Dedifferentiated amniotic fluid mesenchymal stem cell (primary cell): ENCODE data around the gene SASH1.

ENCODE experiments used
- DNase-seq: peaks from one replicate; pipeline ENCODE4 v3.0.0-alpha.2; 2016; ENCODE audit errors: extremely low spot score

SASH1 gene

GRCh38 chr6:148342350-148343046, at the start of gene SASH1:
Gene SASH1, plus strand, starts transcription at chr6:148342838. Its CDS starts 230 bp downstream, at chr6:148343068.
- peak; percentile 42 for DNase-seq

DNA sequence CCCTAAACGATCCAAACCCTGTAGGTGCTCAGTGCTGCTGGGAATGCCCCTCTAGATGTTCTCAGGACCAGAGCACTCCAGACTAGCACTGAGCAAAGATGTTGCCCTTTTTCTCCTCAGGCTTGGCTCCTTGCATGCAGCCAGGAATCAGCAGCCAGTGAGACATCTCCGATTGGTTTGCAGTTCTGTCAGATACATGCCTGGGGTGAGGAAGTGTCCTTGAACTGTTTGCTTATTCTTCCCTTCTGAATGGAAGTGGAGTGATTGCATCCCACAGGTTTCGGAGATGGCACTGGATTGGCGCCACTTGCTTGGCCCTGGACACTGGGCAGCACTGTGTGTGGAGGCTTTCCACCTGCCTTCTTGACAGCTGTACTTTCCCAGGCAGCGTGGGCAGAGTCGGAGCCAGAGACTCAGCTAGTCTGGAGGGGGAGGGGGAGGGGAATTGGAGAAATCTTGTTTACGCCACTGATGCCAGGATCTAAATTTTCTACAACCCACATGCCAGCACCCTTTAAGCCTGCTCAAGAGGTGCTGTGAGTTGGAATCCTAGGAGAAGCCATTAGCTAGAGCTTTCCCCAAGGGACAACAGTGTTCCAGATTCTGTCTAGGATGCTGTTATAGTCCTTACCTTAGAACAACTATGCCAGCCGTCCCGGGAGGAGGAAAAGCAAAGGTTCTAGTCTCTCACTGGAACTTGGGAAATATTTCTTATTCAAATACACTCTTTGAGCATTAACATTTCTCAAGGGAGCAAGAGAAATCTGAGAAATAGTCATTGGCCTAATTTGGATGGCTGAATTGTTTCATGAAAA, 49.2 kb upstream of the SASH1 start:
- no peak for DNase-seq

DNA sequence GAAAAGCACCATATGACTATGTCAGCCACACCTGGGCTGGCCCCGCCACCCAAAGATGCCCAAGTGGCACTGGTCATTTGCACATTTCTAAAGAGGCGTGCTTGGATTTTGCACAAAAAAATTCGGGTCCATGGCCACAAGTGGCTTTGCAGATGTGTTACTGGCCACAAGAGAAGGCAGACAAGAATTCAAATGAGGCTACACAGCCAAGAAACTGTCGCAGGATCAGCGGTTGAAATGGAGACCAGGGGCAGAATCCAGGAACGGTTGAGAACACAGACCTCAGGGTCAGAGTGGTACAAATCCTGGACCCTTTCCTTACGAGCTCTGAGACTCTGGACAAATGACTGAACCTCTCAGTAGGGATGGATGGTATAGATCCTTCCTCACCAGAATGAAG, 48.6 kb upstream of the SASH1 start:
- DNase-seq: no peak

- DNase-seq: no peak
These were observed 47.3 kb upstream of the SASH1 start for GRCh38 chr6:148295261-148295887.

DNA sequence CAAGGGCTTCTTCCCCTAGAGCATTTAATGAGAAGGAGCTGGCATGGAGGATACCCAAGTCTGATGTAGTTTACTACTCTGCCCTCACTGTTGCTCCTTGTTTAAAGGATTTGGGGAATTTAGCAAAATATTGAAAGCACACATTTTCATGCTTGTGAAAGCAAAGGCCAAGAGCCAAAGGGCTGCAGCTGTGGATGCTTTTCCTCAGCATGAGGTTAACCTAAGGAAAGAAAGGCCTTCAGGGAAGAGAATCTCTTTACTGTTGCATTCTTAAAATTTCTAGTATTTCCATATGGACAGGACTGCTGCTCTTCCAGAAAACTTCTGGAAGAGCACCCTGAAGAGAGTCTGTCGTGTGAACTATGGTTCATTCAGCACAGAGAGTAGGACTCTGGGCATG, 45.9 kb upstream of the SASH1 start:
- DNase-seq: no peak

DNA sequence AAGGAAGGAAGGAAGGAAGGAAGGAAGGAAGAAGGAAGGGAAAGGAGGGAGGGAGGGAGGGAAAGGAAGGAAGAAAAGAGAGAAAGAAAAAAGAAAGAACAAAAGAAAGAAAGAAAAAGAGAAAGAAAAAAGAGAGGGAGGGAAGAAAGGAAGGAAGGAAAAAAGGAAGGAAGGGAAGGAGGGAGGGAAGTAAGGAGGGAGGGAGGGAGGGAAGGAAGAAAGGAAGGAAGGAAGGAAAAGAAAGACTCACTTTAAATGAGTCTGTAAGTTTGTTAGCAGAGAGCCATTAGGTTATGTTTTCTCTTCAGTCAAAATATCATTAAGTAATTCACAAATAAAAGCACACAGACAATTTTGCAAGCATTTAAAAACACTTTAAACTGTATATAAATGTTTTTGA, 44.0 kb upstream of the SASH1 start:
- DNase-seq: no peak

DNA sequence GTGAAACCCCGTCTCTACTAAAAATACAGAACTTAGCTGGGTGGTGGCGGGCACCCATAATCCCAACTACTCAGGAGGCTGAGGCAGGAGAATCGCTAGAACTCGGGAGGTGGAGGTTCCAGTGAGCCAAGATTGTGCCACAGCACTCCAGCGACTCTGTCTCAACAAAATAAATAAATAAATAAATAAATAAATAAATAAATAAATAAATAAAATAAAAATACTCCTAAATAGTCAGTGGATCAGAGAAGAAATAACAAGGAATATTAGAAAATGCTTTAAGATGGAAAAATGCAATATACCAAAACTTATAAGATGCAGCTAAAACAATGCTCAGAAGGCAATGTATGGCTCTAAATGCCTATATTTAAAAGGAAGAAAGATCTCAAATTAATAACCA, 39.0 kb upstream of the SASH1 start:
- DNase-seq: no peak

DNA sequence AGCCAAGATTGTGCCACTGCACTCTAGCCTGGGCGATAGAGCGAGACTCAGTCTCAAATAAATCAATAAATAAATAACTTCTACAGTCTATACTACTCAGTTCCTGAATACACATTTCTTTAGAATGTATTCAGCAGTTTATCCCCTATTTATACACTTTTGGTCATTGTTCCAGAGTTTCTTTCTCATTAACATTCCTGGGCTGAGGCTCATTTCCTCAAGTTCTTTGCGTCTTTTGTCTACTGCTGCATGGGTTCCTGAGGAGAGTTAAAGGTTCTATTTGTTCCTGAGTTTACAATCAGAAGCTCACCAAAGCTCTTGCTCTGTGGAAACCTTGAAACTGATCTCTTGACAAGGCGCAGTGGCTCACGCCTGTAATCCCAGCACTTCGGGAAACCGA, 37.7 kb upstream of the SASH1 start:
- no peak for DNase-seq

DNA sequence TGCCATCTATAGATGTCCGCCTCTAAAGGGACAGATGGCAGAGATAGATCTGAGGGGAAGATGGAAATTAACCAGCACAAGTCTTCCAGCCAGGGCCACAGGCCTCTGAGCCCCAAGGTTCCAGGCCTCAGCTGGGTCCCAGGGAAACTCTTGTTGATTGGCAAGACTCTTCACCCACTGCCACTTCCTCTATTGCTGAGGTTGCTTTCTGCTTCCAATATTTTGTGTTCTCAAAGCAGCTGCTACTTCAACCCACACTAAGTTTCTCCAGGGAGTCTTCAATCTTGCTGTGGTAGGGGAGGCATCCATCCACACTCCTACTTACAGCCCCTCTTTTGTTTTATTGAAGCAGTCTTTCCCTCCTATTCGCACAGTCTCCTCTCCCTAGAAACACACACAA, 36.4 kb upstream of the SASH1 start:
- no peak for DNase-seq

DNA sequence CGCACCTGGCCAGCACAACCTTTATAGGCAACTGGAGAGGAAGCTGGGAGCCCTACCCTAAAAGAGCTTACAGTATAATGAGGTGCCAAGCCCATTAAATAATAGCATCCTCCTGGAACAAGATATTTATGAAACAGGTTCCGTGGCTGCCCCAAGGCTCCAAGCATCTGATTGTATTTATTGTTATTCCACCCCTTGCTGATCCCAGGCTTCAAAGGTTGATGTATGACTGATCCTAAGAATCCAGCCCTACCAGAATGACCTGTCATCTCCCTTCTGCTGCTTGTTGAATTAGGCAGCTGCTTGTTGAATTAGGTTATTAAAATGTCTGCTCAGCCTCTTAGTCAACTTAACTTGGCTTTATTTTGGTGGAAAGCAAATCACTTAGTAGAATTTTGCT, 35.2 kb upstream of the SASH1 start:
- DNase-seq: no peak

- DNase-seq: no peak
These were observed 33.3 kb upstream of the SASH1 start for GRCh38 chr6:148309301-148309700.

GRCh38 chr6:148311966-148312669, 30.5 kb upstream of the SASH1 start:
- DNase-seq: no peak

GRCh38 chr6:148313488-148313887, 29.1 kb upstream of the SASH1 start:
- DNase-seq: no peak

- no peak for DNase-seq
These were observed 26.3 kb upstream of the SASH1 start for GRCh38 chr6:148316308-148316707.

DNA sequence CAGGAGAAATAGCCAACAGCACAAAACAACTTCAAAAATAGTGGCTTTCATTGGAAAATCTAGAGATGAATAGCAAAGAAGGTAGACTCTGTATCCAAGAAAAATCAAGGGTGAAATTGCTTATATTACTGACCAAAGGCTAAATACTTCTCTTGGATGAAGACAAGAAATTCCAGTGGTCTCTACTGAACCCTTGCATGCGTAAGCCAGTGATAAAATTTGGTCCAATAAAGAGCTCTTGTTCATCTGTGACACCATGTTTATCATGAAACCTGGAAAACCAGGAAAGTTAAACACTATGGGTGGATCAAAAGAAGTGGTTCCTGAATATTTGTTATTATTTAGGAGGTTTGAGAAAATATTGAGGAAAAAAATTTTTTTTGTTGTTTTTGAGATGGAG, 25.6 kb upstream of the SASH1 start:
- DNase-seq: no peak

GRCh38 chr6:148317739-148318138, 24.9 kb upstream of the SASH1 start:
- DNase-seq: no peak

DNA sequence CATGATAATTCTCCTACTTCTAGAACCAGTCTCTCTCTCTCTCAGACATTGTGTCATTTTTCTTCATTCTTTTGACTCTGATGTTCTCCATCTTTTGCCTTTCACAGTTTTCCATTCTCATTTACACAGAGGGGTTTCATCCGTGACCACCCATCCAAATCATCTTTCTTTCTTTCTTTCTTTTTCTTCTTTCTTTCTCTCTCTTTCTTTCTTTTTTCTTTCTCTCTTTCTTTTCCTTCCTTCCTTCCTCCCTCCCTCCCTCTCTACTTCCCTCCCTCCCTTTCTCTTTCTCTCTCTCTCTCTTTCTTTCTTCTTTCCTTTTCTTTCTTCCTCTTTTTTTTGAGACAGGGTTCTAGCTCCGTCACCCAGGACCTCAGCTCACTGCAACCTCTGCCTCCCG, 19.9 kb upstream of the SASH1 start:
- DNase-seq: no peak

DNA sequence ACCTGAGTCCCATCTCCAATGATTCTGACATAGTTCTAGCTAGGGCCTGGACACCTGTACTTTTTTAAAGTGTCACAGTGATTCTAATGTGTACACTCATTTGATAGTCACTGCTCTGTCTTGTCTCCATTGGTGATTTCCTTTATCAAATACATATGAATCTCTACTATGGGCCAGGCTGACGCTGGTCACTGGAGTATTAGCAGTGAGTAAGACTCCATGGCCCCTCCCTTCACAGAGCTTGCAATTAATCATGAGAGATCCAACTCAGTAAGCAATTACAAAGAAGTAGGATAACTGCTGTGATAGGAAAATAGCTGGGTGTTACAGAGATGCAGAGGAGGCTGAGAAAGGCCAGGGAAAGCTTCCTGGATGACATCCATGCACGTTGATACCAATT, 19.3 kb upstream of the SASH1 start:
- no peak for DNase-seq

DNA sequence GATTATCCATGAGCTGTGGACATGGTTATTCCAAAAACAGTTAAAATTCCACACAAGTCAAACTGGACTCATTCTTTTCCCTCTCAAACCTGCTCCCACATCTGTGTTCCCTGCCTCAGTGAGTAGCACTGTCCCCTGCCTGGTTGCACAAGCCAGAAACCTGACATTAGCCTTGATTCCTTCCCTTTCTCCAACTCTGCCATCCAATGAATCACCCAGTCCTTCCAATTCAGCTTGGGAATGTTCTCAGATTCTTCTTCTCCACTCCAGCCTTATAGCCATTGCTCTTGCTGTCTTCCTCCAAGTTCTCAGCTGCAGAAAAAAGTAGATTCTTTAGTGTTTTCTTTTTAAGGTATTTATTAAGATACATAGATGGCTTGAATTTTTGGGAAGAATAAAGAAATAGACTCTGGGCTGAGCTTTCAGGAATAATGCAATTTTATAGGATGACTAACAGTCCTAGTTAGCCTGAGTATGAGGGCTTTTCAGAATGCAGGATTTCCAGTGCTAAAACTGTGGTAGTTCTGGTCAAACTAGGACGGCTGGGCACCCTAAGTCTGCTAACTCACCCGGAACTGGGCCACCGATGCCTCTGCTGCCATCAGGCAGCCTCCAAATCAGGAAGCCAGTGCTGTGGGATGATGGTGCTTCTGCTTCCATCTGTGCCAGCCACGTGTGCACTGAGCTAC, 18.2 kb upstream of the SASH1 start:
- DNase-seq: peak; percentile 25

DNA sequence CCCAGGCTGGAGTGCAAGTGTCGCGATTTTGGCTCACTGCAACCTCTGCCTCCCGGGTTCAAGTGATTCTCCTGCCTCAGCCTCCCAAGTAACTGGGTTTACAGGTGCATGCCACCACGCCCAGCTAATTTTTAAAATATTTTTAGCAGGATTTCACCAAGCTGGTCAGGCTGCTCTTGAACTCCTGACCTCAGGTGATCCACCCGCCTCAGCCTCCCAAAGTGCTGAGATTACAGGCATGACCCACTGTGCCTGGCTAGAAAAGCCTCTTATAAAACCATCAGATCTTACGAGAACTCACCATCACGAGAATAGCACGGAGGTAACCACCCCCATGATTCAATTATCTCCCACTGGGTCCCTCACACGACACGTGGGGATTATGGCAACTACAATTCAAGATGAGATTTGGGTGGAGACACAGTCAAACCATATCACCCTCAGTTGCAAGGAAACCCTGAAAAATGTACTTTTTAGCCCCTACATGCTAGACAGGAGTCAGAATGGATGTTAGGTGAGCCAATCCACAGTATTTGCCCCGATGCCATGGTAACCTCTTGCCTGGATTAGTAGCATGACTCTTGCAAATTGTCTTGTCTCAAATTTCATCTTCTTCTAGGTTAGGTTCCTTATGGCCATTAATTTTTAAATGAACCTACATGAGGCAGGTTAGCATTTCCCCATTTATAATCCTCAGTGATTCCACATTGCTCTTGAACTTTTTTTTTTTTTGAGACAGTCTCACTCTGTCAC, 17.1 kb upstream of the SASH1 start:
- no peak for DNase-seq
